ENCODE measurements around the gene FAM53B. TPM values are rescaled to one million over a fixed set of nuclear protein-coding genes. Genes with fewer than 3 reads are reported as not detected.
A peak's percentile ranks its signal among the peaks of the same experiment; 100 is the strongest.

Gene FAM53B
- total and polyA plus RNA-seq, 7 donors = 9.6 to 36.6 (median 34.2) TPM

DNA sequence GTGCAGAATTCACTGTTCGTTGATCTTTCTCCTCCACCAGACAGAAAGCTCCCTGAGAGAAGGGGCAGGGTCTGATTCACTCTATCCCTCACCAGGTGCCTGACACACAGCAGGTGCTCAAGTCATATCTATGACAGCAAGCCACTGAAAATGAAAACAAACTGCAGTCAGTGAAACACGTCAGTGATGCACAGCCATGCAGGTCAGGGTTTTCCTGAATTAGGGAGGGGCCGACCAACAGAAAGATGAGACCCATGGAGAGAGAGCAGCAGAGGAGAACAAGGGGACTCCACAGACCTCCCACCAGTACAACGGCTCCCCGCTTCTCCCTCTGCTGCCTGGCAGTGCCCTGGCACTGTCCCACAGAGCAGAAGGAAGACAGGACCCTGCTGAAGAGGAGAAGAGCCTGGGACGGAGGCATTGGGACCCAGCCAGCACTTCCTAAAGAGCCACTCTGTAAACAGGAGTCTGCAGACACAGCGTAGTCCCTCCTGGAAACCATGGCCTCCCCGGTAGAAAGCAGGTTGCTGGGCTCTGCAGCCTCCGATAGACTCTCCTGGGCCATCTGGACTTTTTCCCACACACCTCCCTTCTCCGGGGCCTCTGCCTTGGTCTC, 50.3 kb downstream of the FAM53B start:
- H3K27ac ChIP-seq = peak overlapping the region; percentile 23 to 69 (median 66)
- peaks cover 0 to 51% (median 34%) of the 10 kb centered on the region in 4 donors for H3K4me1 ChIP-seq
- TF ChIP-seq POLR2A (IDR thresholded peaks at IDR 0.05) = no peak
- peak in 2 of 4 donors; percentile 53 to 57 for TF ChIP-seq POLR2AphosphoS5 (IDR thresholded peaks at IDR 0.05)
- peaks cover 0 to 19% (median 0%) of the 10 kb centered on the region in 4 donors for H3K36me3 ChIP-seq
- 65 to 70% methylated on average over 10 of the region's 10 CpGs for WGBS, 2 donors
- peak; percentile 85 for DNase-seq
- H3K9me3 ChIP-seq = no peaks in the 10 kb centered on the region
- no peak overlapping the region for H3K4me3 ChIP-seq
- H3K27me3 ChIP-seq = no peaks in the 10 kb centered on the region
- intact Hi-C loops (cut with DNase I) = loop anchor here (5.0 kb wide), 1 partner anchor 43 kb away; no protein-coding TSS in a partner anchor

DNA sequence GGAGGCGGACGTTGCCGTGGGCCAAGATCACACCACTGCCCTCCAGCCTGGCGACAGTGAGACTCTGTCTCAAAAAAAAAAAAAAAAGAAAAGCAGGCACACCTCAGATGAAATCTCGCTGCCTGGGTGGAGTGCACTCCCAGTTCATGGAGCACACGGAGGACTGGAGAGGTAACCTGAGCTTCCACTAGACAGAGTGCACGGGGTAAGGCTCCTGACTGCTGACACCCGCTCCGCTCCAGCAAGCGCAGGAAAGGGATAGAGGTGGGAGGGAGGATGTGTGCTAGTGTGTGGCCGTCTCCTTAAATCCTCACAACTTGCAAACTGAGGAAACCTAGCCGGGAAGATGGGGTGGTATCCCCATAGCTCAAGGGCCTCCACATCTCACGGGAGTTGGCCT, 50.8 kb downstream of the FAM53B start:
- Histone ChIP-seq H3K9me3 (no peaks in the 10 kb centered on the region), H3K27ac (peak overlapping the region in 3 of 4 donors; percentile 65 to 69 (median 67)), H3K4me3 (no peak overlapping the region), H3K27me3 (no peaks in the 10 kb centered on the region), H3K36me3 (peaks cover 0 to 19% (median 0%) of the 10 kb centered on the region in 4 donors), H3K4me1 (peaks cover 0 to 46% (median 32%) of the 10 kb centered on the region in 4 donors)
- DNase-seq = no peak
- intact Hi-C loops (cut with DNase I) = loop anchor here (5.0 kb wide), 1 partner anchor 44 kb away; no protein-coding TSS in a partner anchor
- 88 to 89% methylated on average over 13 of the region's 13 CpGs for WGBS, 2 donors
- TF ChIP-seq, protein P1, sequence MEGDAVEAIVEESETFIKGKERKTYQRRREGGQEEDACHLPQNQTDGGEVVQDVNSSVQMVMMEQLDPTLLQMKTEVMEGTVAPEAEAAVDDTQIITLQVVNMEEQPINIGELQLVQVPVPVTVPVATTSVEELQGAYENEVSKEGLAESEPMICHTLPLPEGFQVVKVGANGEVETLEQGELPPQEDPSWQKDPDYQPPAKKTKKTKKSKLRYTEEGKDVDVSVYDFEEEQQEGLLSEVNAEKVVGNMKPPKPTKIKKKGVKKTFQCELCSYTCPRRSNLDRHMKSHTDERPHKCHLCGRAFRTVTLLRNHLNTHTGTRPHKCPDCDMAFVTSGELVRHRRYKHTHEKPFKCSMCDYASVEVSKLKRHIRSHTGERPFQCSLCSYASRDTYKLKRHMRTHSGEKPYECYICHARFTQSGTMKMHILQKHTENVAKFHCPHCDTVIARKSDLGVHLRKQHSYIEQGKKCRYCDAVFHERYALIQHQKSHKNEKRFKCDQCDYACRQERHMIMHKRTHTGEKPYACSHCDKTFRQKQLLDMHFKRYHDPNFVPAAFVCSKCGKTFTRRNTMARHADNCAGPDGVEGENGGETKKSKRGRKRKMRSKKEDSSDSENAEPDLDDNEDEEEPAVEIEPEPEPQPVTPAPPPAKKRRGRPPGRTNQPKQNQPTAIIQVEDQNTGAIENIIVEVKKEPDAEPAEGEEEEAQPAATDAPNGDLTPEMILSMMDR (IDR thresholded peaks at IDR 0.05) = no peak
- TF ChIP-seq EP300 (IDR thresholded peaks at IDR 0.05) (no peak), POLR2AphosphoS5 (IDR thresholded peaks at IDR 0.05) (no peak), POLR2A (IDR thresholded peaks at IDR 0.05) (no peak)

DNA sequence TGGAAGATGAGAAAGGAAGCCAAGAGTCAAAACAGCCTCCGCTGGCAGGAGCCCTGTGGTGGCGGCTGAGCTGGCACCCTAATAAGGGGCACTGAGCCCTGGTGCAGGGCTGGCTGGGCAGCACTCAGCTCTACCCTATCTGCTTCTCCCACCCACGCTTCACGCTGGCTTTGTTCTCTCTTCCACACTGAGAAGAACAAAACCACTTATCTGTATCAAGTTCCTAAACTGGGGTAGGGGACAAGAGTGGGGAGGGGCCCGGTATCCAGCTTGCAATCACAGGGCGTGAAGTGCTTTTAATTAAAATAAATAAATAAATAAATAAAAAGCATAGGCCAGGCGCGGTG, 52.1 kb downstream of the FAM53B start:
- H3K27me3 ChIP-seq = no peaks in the 10 kb centered on the region
- DNase-seq = no peak
- intact Hi-C loops (cut with DNase I) = loop anchor here (5.0 kb wide), 1 partner anchor 45 kb away; no protein-coding TSS in a partner anchor
- H3K4me1 ChIP-seq = peaks cover 0 to 42% (median 26%) of the 10 kb centered on the region in 4 donors
- H3K4me3 ChIP-seq = no peak overlapping the region
- peaks cover 0 to 19% (median 0%) of the 10 kb centered on the region in 4 donors for H3K36me3 ChIP-seq
- H3K27ac ChIP-seq = peak overlapping the region in 3 of 4 donors; percentile 38 to 57 (median 46)
- WGBS, 2 donors = 89 to 95% methylated on average over 8 of the region's 8 CpGs
- TF ChIP-seq POLR2A (IDR thresholded peaks at IDR 0.05) (no peak), EP300 (IDR thresholded peaks at IDR 0.05) (no peak), POLR2AphosphoS5 (IDR thresholded peaks at IDR 0.05) (no peak)
- TF ChIP-seq, protein P1 (IDR thresholded peaks at IDR 0.05) = no peak
- no peaks in the 10 kb centered on the region for H3K9me3 ChIP-seq

DNA sequence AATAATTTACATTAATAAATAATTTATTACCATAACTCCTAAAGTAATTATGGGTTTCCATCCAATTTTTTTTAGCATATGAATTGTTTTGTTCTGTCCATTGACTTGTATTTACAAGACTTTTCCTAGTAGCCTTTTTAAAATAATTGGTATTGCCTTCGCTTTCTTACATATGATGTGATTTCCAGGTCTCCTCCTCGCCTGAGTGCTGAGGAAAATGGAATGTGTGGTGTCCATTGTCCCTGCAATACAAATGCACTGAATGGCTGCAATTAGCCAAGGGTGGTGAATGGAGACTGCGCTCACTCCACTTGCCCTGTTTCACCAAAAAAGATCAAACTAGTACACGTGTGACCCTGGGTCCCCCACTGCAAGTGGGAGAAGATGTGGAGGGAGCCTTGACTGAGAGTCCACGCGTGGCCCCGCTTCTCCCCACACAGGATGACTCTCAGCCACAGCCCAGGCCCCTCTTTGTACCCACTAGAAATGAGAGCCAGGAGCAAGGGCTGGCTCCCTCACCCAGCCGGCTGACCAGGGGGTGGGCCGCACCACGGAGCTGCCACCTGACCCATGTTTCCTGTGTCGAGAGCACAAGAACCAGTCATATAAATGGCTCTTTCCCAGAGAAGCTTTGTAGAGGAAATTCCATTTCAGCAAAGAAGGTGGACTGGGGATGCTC, 52.6 kb downstream of the FAM53B start:
- H3K4me3 ChIP-seq = no peak overlapping the region
- H3K27me3 ChIP-seq = no peaks in the 10 kb centered on the region
- peak overlapping the region in 3 of 4 donors; percentile 38 to 57 (median 46) for H3K27ac ChIP-seq
- peaks cover 0 to 19% (median 0%) of the 10 kb centered on the region in 4 donors for H3K36me3 ChIP-seq
- 84 to 86% methylated on average over 11 of the region's 11 CpGs for WGBS, 2 donors
- intact Hi-C loops (cut with DNase I) = loop anchor here (5.0 kb wide), 1 partner anchor 46 kb away; no protein-coding TSS in a partner anchor
- DNase-seq = no peak
- H3K9me3 ChIP-seq = no peaks in the 10 kb centered on the region
- peaks cover 0 to 42% (median 28%) of the 10 kb centered on the region in 4 donors for H3K4me1 ChIP-seq
- TF ChIP-seq EP300 (IDR thresholded peaks at IDR 0.05) = no peak
- no peak for TF ChIP-seq POLR2AphosphoS5 (IDR thresholded peaks at IDR 0.05)
- TF ChIP-seq POLR2A (IDR thresholded peaks at IDR 0.05) = no peak
- TF ChIP-seq, protein P1 (IDR thresholded peaks at IDR 0.05) = no peak

DNA sequence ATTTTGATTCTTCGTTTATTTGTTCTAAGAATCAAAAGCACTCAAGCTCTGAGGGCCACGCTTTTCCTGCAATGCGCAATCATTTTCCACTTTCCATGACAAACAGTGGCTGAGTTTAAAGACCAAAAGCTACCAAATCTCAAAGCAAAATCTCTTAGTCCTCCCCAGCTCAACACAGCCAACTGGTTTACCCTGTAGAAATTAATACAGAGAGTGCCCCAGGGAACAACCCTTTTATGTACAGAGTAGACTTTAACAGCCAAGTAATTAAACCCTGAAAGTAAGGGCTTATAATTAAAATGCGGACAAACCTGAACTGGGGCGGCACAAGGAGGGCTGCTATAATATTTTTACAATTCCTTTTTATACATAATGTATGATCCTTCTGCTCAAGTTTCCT, 53.2 kb downstream of the FAM53B start:
- WGBS, 2 donors = 96% methylated on average over 5 of the region's 5 CpGs

More for the DNA sequence above, 53.2 kb downstream of the FAM53B start:
- TF ChIP-seq POLR2A (IDR thresholded peaks at IDR 0.05) (no peak), EP300 (IDR thresholded peaks at IDR 0.05) (no peak), POLR2AphosphoS5 (IDR thresholded peaks at IDR 0.05) (no peak)
- TF ChIP-seq, protein P1 (IDR thresholded peaks at IDR 0.05) = no peak
- H3K9me3 ChIP-seq = no peaks in the 10 kb centered on the region
- DNase-seq = no peak
- intact Hi-C loops (cut with DNase I) = loop anchor here (5.0 kb wide), 1 partner anchor 46 kb away; no protein-coding TSS in a partner anchor
- H3K27ac ChIP-seq = no peak overlapping the region
- H3K36me3 ChIP-seq = peaks cover 0 to 17% (median 0%) of the 10 kb centered on the region in 4 donors
- H3K4me1 ChIP-seq = peaks cover 0 to 41% (median 31%) of the 10 kb centered on the region in 4 donors
- H3K4me3 ChIP-seq = no peak overlapping the region
- no peaks in the 10 kb centered on the region for H3K27me3 ChIP-seq
